HG03469 (cell line): ENCODE measurements around the gene B9D1.
A peak's percentile ranks its signal among the peaks of the same experiment; 100 is the strongest.

Source experiments
- ATAC-seq: cut with Tn5 transposase; IDR thresholded peaks from one replicate; pipeline ENCODE4 v1.9.1; 2021; ENCODE audit warnings: mild to moderate bottlenecking, moderate library complexity, moderate number of reproducible peaks; ENCODE audit not compliant: unreplicated experiment

The B9D1 gene

DNA sequence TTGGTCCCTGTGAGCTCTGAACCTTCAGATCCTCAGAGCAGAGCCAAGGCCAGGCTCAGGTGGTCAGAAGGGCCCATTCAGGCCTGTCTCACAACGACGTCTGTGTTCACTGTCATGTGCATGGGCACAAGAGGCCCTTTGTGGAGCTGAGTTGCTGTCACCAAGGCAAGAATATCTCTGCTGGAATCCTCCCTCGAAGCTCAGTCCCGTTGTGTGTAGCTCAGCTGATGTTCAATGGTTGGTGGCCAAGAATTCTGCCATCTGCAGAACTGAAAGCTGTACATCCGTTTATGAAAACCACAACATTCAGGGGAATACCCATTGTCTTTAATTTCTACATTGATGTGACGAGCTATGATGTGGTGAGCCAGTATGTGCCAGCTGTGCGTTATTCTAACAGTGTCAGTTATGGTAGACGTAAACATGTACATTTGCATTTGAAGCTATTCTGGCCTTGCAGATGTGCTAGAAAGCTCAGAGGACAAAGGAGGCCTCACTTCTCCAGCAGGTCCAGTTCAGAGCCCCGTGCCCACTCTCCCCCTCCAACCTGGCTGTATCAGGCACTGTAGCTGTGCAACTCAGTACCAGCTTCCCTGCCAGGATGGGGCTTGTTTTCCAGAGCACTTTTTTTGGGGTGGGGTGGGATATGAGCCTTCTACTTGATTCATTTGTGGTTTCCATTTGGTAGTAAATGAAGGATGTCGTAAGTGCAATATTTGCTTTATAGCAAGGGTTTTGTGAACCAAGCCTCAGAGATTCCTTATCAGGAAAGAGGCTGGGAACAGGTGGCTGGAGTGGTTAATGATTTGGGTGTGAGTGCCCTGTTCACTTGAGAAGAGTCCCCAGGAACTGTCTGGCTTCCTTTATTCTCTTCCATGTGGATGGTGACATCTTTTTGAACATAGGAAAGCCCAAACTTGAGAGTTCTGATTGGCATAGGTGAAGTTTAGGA lies 56.1 kb downstream of the B9D1 start:
- peak; percentile 60 for ATAC-seq

GRCh38 chr17:19305761-19306159 lies 56.8 kb downstream of the B9D1 start:
- peak; percentile 10 for ATAC-seq

DNA sequence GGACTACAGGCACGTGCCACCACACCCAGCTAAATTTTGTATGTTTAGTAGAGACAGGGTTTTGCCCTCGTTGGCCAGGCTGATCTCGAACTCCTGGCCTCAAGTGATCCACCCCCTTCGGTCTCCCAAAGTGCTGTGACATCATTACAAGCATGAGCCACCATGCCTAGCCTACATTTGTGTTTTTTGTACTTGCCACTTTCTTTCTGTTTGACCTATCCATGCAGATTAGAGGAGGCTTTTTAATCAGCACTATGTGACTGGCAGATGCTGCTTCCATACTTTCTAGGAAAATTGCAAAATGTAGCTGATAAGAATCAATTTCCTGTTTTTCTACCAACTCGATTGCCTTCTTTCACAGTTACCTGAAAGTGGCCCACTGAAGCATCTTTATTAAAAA lies 57.3 kb downstream of the B9D1 start:
- ATAC-seq: no peak

- ATAC-seq: no peak
These were observed 57.8 kb downstream of the B9D1 start for GRCh38 chr17:19304751-19305150.

DNA sequence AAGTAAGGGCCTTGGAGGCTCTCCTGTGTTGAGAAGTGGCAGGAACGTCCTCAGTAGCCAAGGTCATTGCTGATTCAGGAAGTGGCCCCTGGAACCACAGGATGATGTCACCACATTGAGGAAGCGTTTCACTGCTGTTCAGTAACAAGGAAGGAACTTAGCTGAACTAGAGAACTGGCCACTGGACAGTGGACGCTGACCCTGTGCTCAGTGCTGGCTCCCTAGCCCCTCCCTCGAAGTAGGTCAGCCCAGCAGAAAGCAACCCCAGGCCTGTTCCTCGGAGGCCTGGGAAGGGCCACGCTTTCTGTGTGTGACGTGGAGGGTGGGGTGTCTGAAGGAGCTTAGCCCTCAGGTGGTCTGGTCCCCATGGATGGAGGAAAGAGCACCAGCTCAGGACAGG lies 58.3 kb downstream of the B9D1 start:
- ATAC-seq: no peak

- ATAC-seq: no peak
These were observed 59.2 kb downstream of the B9D1 start for GRCh38 chr17:19303367-19303776.

DNA sequence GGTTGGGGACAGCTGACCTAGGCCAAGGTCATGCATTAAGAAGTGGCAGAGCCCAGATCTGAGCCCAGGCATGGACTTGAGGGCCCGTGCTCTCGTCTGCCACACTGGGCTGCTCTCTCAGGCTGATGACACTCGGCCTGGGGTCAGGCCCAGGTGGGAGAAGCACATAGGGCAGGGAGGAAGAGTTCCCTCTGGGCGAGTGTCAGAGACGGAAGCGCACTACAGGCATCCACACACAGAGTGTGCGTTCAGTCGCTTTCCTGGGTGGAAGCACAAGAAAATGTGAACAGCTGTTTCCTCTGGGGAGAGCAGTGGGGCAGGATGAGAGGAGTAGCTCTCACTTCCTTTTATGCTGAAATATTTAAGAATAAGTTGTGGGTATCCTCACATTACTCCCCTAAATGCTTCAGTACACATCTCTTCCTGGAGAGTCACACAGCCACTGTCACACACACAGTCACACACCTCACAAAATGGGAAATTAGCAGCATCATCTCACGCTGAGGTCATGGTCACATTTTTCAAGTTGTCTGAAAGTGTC lies 59.7 kb downstream of the B9D1 start:
- ATAC-seq: no peak

DNA sequence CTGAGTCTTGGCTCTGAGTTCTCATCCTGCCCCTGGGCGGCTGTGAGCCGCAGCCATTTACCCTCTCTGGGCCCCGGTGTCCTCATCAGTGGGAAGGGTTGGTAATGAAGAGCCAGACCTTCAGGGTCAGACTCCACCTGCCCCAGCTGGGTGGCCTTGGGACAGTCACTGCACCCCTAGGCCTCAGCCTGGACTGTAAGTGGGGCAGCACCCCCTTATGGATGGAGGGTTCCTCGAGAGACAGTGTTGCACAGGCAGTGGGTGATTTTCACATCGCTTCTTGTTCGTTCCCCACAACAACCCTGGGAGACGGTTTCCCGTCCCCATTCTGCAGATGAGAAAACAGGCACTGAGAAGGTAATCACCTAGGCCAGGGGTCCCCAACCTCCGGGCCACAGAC lies 60.5 kb downstream of the B9D1 start:
- no peak for ATAC-seq

GRCh38 chr17:19301274-19301951 lies 61.1 kb downstream of the B9D1 start:
- no peak for ATAC-seq

- no peak for ATAC-seq
These were observed 62.7 kb downstream of the B9D1 start for GRCh38 chr17:19299866-19300265.

DNA sequence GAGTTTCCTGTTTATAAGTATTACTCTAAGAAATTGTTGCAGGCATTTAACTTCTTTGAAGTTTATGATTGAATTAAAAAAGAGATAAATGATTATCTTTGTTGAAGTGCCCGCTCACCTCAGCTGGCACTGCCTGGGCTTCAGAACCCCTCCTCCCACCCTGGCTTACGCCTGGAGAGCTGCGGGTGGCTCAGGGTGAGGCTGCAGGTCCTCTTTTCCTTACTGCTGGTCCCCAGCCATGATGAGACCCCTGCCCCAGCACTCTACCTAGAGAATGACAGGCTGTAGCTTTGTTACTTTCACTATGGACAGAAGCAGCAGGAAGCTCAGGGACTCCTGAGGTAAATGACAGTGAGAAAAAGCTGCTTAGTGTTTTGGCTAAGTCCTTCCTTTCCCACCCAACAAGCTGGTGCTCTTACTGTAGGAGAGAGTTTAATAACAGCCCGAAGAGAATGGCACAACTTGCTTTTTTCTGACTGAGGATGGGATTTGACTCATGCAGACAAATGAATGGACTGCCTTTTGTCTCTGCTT lies 63.2 kb downstream of the B9D1 start:
- no peak for ATAC-seq

- no peak for ATAC-seq
These were observed 63.8 kb downstream of the B9D1 start for GRCh38 chr17:19298569-19299213.

- ATAC-seq: no peak
These were observed 65.4 kb downstream of the B9D1 start for GRCh38 chr17:19296786-19297778.

- ATAC-seq: no peak
These were observed 66.9 kb downstream of the B9D1 start for GRCh38 chr17:19295473-19296135.

DNA sequence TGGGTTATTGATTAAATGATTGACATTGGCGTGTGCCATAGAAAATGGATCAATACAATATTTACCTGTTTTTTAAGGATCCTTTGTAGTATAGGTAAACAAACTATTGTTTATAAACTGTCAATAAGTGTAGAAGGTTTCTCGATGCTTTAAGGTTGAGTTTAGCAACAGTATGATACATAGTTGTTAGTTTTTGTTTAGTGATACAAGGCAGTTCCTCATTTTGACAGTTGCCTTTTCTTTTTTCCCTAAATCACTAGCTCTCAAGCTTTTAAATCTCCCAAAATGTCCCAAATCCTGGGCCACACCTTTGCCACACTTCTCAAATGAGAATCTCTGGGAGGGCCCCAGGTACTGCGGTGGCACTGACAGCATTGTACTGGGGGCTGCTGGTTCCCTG lies 68.1 kb downstream of the B9D1 start:
- ATAC-seq: no peak
